ENCODE results near the gene UGT1A4. TPM values are rescaled to one million over a fixed set of nuclear protein-coding genes. Genes with fewer than 3 reads are reported as not detected.

UGT1A4 gene
- total RNA-seq, 2 experiments from 2014 or later = not detected

DNA sequence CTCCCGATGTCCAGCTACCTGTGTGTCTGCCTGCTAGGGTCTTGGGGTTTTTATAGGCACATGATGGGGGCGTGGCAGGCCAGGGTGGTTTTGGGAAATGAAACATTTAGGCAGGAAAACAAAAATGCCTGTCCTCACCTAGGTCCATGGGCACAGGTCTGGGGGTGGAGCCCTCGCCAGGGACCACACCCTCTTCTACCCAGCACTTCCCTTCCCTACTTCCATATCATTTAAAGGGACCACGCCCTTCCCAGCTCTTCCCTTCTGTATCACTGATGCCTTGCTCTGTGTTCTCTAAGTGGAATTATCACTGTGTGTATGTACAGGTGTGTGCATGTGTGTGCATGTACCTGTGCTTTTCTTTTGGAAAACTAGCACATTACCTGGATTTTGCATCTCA, 47.9 kb downstream of the UGT1A4 start:
- DNase-seq (no peak), ATAC-seq (no peak)
- ChIA-PET CTCF (no interaction called here), POLR2A (no interaction called here)
- H3K9me3 Mint-ChIP-seq = no peaks in the 10 kb centered on the region
- no peaks in the 10 kb centered on the region for H3K36me3 Mint-ChIP-seq (ENCODE audit: low read depth)
- intact Hi-C loops (cut with micrococcal nuclease) = no loop called here
- H3K4me3 Mint-ChIP-seq = no peak overlapping the region
- TF ChIP-seq, protein P1, sequence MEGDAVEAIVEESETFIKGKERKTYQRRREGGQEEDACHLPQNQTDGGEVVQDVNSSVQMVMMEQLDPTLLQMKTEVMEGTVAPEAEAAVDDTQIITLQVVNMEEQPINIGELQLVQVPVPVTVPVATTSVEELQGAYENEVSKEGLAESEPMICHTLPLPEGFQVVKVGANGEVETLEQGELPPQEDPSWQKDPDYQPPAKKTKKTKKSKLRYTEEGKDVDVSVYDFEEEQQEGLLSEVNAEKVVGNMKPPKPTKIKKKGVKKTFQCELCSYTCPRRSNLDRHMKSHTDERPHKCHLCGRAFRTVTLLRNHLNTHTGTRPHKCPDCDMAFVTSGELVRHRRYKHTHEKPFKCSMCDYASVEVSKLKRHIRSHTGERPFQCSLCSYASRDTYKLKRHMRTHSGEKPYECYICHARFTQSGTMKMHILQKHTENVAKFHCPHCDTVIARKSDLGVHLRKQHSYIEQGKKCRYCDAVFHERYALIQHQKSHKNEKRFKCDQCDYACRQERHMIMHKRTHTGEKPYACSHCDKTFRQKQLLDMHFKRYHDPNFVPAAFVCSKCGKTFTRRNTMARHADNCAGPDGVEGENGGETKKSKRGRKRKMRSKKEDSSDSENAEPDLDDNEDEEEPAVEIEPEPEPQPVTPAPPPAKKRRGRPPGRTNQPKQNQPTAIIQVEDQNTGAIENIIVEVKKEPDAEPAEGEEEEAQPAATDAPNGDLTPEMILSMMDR (IDR thresholded peaks at IDR 0.05) = no peak
- H3K4me1 Mint-ChIP-seq (ENCODE audit: low read depth) = no peaks in the 10 kb centered on the region
- no peak overlapping the region for H3K27ac Mint-ChIP-seq
- H3K27me3 Mint-ChIP-seq = peaks cover 17% of the 10 kb centered on the region

DNA sequence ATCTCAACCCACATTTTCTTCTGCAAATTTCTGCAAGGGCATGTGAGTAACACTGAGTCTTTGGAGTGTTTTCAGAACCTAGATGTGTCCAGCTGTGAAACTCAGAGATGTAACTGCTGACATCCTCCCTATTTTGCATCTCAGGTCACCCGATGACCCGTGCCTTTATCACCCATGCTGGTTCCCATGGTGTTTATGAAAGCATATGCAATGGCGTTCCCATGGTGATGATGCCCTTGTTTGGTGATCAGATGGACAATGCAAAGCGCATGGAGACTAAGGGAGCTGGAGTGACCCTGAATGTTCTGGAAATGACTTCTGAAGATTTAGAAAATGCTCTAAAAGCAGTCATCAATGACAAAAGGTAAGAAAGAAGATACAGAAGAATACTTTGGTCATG, 49.5 kb downstream of the UGT1A4 start:
- ATAC-seq (no peak), DNase-seq (no peak)
- Mint-ChIP-seq H3K27ac (no peak overlapping the region), H3K36me3 (ENCODE audit: low read depth) (no peaks in the 10 kb centered on the region), H3K9me3 (no peaks in the 10 kb centered on the region), H3K4me1 (ENCODE audit: low read depth) (no peaks in the 10 kb centered on the region), H3K27me3 (peaks cover 17% of the 10 kb centered on the region), H3K4me3 (no peak overlapping the region)
- CTCF ChIA-PET = no interaction called here
- TF ChIP-seq, protein P1 (IDR thresholded peaks at IDR 0.05) = no peak
- POLR2A ChIA-PET = no interaction called here
- intact Hi-C loops (cut with micrococcal nuclease) = no loop called here

DNA sequence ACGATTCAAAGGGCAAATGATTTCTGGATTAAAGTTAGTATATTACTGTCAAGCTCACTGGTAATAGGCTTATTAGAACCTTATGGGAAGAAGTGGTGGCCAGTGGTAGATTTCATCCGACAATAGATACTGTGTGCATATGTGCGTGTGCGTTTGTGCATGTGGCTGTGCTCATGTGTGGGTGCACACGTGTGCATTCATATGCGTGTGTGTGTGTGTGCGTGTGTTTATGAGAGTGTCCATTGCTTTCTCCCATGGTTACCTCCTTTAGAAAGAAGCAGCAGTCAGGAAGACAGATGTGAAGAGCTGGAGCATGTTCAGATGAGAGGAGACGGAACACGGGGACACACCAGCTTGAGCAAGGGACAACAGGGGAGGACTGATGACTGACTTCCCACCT, 50.7 kb downstream of the UGT1A4 start:
- Mint-ChIP-seq H3K4me1 (ENCODE audit: low read depth) (no peaks in the 10 kb centered on the region), H3K27me3 (peaks cover 13% of the 10 kb centered on the region), H3K4me3 (no peak overlapping the region), H3K36me3 (ENCODE audit: low read depth) (no peaks in the 10 kb centered on the region), H3K27ac (no peak overlapping the region), H3K9me3 (no peaks in the 10 kb centered on the region)
- TF ChIP-seq, protein P1 (IDR thresholded peaks at IDR 0.05) = no peak
- intact Hi-C loops (cut with micrococcal nuclease) = no loop called here
- DNase-seq (no peak), ATAC-seq (no peak)
- POLR2A ChIA-PET = no interaction called here
- CTCF ChIA-PET = no interaction called here

DNA sequence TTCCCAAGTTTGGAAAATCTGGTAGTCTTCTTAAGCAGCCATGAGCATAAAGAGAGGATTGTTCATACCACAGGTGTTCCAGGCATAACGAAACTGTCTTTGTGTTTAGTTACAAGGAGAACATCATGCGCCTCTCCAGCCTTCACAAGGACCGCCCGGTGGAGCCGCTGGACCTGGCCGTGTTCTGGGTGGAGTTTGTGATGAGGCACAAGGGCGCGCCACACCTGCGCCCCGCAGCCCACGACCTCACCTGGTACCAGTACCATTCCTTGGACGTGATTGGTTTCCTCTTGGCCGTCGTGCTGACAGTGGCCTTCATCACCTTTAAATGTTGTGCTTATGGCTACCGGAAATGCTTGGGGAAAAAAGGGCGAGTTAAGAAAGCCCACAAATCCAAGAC, 53.6 kb downstream of the UGT1A4 start:
- Mint-ChIP-seq H3K4me3 (no peak overlapping the region), H3K27me3 (peaks cover 14% of the 10 kb centered on the region), H3K27ac (no peak overlapping the region), H3K36me3 (ENCODE audit: low read depth) (no peaks in the 10 kb centered on the region), H3K4me1 (ENCODE audit: low read depth) (no peaks in the 10 kb centered on the region), H3K9me3 (peaks cover 4% of the 10 kb centered on the region)
- ATAC-seq = no peak
- TF ChIP-seq, protein P1 (IDR thresholded peaks at IDR 0.05) = no peak
- DNase-seq = no peak
- ChIA-PET POLR2A (no interaction called here), CTCF (no interaction called here)
- intact Hi-C loops (cut with micrococcal nuclease) = no loop called here

DNA sequence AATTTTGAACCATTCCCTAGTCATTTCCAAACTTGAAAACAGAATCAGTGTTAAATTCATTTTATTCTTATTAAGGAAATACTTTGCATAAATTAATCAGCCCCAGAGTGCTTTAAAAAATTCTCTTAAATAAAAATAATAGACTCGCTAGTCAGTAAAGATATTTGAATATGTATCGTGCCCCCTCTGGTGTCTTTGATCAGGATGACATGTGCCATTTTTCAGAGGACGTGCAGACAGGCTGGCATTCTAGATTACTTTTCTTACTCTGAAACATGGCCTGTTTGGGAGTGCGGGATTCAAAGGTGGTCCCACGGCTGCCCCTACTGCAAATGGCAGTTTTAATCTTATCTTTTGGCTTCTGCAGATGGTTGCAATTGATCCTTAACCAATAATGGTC, 54.0 kb downstream of the UGT1A4 start:
- no peaks in the 10 kb centered on the region for H3K36me3 Mint-ChIP-seq (ENCODE audit: low read depth)
- TF ChIP-seq, protein P1 (IDR thresholded peaks at IDR 0.05) = no peak
- no peaks in the 10 kb centered on the region for H3K4me1 Mint-ChIP-seq (ENCODE audit: low read depth)
- ATAC-seq = no peak
- peaks cover 14% of the 10 kb centered on the region for H3K27me3 Mint-ChIP-seq
- no peak overlapping the region for H3K4me3 Mint-ChIP-seq
- peaks cover 4% of the 10 kb centered on the region for H3K9me3 Mint-ChIP-seq
- no peak overlapping the region for H3K27ac Mint-ChIP-seq
- intact Hi-C loops (cut with micrococcal nuclease) = no loop called here
- ChIA-PET CTCF (no interaction called here), POLR2A (no interaction called here)
- no peak for DNase-seq

Data from activated CD8-positive, alpha-beta T cell treated with anti-CD3 and anti-CD28 coated beads for 36 hours (primary cell).